K562 (cell line): ENCODE results near the gene CMIP.

Source experiments
- ATF6 ChIP-seq: sonication (generic); formaldehyde crosslinking; IDR thresholded peaks from 2 replicates; pipeline ENCODE4 v1.4.0; 2020; ENCODE audit warnings: mild to moderate bottlenecking, missing genetic modification reagents
- BCL6 ChIP-seq: fragments of 250-450 bp; sonication (Bioruptor Pico); IDR thresholded peaks from 2 replicates; pipeline ENCODE4 v1.4.0; 2020
- CTCF ChIP-seq, 3 experiments: IDR thresholded peaks in 2 of 3; conservative IDR thresholded peaks in 1 of 3; 2 replicates each; pipeline ENCODE4 v1.5.1; 2011 to 2012; ENCODE audit warnings: low read length in 3 of 3, mild to moderate bottlenecking in 3 of 3, control low read depth in 2 of 3, improper control_type of control experiment in 1 of 3, inconsistent platforms in 1 of 3, low read depth in 1 of 3, mixed read lengths in 1 of 3, moderate library complexity in 1 of 3; ENCODE audit not compliant: insufficient read depth in 2 of 3
- E2F6 ChIP-seq, 2 experiments: IDR thresholded peaks; 2 replicates each; pipeline ENCODE4 v1.6.1; 2011; ENCODE audit warnings: borderline replicate concordance in 1 of 2, control low read depth in 1 of 2, low read depth in 1 of 2, low read length in 1 of 2, mild to moderate bottlenecking in 1 of 2, mixed read lengths in 1 of 2, moderate library complexity in 1 of 2; ENCODE audit not compliant: insufficient read depth in 1 of 2, insufficient read length in 1 of 2, poor library complexity in 1 of 2, severe bottlenecking in 1 of 2; ENCODE audit errors: extremely low read depth in 1 of 2
- EGR1 ChIP-seq: fragments of 450-650 bp; conservative IDR thresholded peaks from 2 replicates; pipeline ENCODE4 v1.6.1; 2017; ENCODE audit warnings: mild to moderate bottlenecking
- LARP7 ChIP-seq: fragments of 450-650 bp; IDR thresholded peaks from 2 replicates; pipeline ENCODE4 v1.6.1; 2016
- MGA ChIP-seq: fragments of 450-650 bp; IDR thresholded peaks from 2 replicates; pipeline ENCODE4 v1.6.1; 2016; ENCODE audit warnings: mild to moderate bottlenecking, moderate library complexity
- MYBL2 ChIP-seq, 2 experiments: fragments of 450-650 bp in 1 of 2; sonication (generic) in 1 of 2; formaldehyde crosslinking in 1 of 2; IDR thresholded peaks; 2 replicates each; pipeline versions ENCODE4 v1.6.1 to v1.8.1; 2017 to 2022; ENCODE audit warnings: borderline replicate concordance in 1 of 2, inconsistent platforms in 1 of 2, low read depth in 1 of 2, mild to moderate bottlenecking in 1 of 2, missing genetic modification reagents in 1 of 2, moderate library complexity in 1 of 2
- PHB ChIP-seq: fragments of 250-450 bp; sonication (Bioruptor Pico); IDR thresholded peaks from 2 replicates; pipeline ENCODE4 v1.5.0; 2021
- POLR2AphosphoS5 ChIP-seq: IDR thresholded peaks from 2 replicates; pipeline ENCODE4 v1.6.1; 2011; ENCODE audit warnings: mild to moderate bottlenecking, low read depth, low read length, moderate library complexity; ENCODE audit not compliant: control insufficient read depth, insufficient read depth
- YY1 ChIP-seq, 3 experiments: IDR thresholded peaks; 2 replicates each; pipeline ENCODE4 v1.6.1; 2011; ENCODE audit warnings: low read length in 2 of 3, mild to moderate bottlenecking in 2 of 3, moderate library complexity in 2 of 3, borderline replicate concordance in 1 of 3, control low read depth in 1 of 3, low read depth in 1 of 3; ENCODE audit not compliant: insufficient read depth in 3 of 3, insufficient replicate concordance in 2 of 3, control insufficient read depth in 1 of 3, insufficient read length in 1 of 3; ENCODE audit errors: extremely low read depth in 1 of 3
- ZBTB17 ChIP-seq: fragments of 450-650 bp; formaldehyde crosslinking; IDR thresholded peaks from 2 replicates; pipeline ENCODE4 v1.4.0; 2020; ENCODE audit warnings: mild to moderate bottlenecking
- ZNF354B ChIP-seq: fragments of 250-450 bp; sonication (Bioruptor Pico); IDR thresholded peaks from 2 replicates; pipeline ENCODE4 v1.4.0; 2020

- TF ChIP-seq ZNF354B (CRISPR knock-in tag) = no peak
- TF ChIP-seq E2F6 (IDR thresholded peaks at IDR 0.05; ENCODE audit: borderline replicate concordance in 1 of 2, extremely low read depth in 1 of 2, insufficient read depth in 1 of 2, insufficient read length in 1 of 2, low read depth in 1 of 2, low read length in 1 of 2, poor library complexity in 1 of 2, severe bottlenecking in 1 of 2) = no peak
- no peak for TF ChIP-seq POLR2AphosphoS5
- no peak for TF ChIP-seq CTCF (IDR thresholded peaks at IDR 0.05 in 2 of 3, conservative IDR thresholded peaks at IDR 0.05 in 1 of 3; ENCODE audit: insufficient read depth in 2 of 3, low read depth in 1 of 3, low read length in 3 of 3)
- TF ChIP-seq BCL6 (CRISPR knock-in tag) = no peak
- TF ChIP-seq MGA = no peak
- no peak for TF ChIP-seq ATF6 (CRISPR knock-in tag)
- TF ChIP-seq PHB (CRISPR knock-in tag) = no peak
- no peak for TF ChIP-seq YY1 (IDR thresholded peaks at IDR 0.05; ENCODE audit: borderline replicate concordance in 1 of 3, control insufficient read depth in 1 of 3, extremely low read depth in 1 of 3, insufficient read depth in 3 of 3, insufficient read length in 1 of 3, insufficient replicate concordance in 2 of 3, low read depth in 1 of 3, low read length in 2 of 3)
- TF ChIP-seq EGR1 = no peak
- no peak for TF ChIP-seq MYBL2 (IDR thresholded peaks at IDR 0.05; ENCODE audit: low read depth)
- no peak for TF ChIP-seq MYBL2 (CRISPR knock-in tag; IDR thresholded peaks at IDR 0.05; ENCODE audit: borderline replicate concordance)
- no peak for TF ChIP-seq ZBTB17 (CRISPR knock-in tag)
- TF ChIP-seq LARP7 = no peak
Measured at GRCh38 chr16:81615411-81615810, 170.8 kb downstream of the CMIP start.
